HG03103 (cell line): ENCODE results near the gene KRT35.

ENCODE experiments used
- ATAC-seq: cut with Tn5 transposase; IDR thresholded peaks from one replicate; pipeline ENCODE4 v1.9.1; 2021; ENCODE audit warnings: low read depth; ENCODE audit not compliant: unreplicated experiment

The KRT35 gene

GRCh38 chr17:41481036-41481435 lies at the start of gene KRT35:
Gene KRT35 (minus strand): TSS chr17:41481151. CDS start chr17:41481097, 54 bp downstream.
- no peak for ATAC-seq

GRCh38 chr17:41530062-41531048 lies 49.4 kb upstream of the KRT35 start:
- ATAC-seq, result no peak

DNA sequence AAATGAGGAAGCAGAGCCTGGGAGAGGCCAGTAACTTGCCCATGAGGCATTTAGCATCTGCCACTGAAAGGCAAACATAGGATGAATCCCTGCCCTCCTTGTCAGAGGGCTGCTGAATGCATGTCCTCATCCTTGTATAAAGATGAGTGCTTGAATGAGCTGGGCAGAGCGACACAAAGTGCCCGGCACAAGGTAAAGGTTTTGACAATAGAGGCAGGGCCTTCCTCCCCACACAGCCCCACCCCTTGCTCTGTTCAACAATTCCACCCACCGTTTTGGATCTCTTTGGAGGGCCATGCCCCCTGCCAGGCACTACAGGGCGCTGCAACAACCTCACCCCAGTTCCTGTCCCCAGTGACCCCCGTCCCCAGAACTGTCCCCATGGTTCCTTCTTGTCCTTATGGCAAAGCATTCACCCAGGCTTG lies 48.6 kb upstream of the KRT35 start:
- no peak for ATAC-seq

- no peak for ATAC-seq
Observed at GRCh38 chr17:41528959-41529353, 48.0 kb upstream of the KRT35 start.

- ATAC-seq, result no peak
Observed at GRCh38 chr17:41527063-41528023, 46.4 kb upstream of the KRT35 start.

GRCh38 chr17:41524261-41524660 lies 43.3 kb upstream of the KRT35 start:
- no peak for ATAC-seq

DNA sequence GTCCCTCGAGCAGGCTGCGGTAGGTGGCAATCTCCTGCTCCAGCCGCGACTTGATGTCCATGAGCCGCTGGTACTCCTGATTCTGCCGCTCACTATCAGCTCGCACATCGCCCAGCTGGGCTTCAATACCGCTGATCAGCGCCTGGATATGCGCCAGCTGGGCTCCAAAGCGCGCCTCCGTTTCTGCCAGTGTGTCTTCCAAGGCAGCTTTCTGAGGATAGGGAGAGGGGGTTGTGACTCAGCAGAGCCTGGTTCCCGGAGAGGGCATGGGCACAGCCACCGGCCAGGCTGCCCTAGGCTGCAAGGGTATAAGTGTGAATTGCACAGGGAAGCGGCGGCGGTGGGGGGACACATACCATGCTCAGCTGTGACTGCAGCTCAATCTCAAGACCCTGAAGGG lies 42.8 kb upstream of the KRT35 start:
- no peak for ATAC-seq

DNA sequence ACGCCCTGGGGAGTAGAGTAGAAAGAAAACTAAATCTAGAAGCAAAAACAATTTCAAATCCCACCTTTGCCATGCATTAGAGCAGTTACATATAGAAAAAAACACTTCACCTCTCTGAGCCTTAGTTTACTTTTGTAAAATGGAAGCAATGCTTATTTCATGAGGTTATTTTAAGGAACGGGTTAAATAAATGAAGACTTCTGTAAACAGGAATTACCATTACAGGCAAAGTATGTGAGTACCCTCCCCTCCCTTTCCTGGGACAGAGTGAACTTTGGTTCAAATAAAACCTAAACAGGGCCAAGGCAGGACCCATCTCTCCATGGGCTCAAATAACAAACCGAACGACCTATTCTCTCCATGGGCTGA lies 42.3 kb upstream of the KRT35 start:
- ATAC-seq, result no peak

GRCh38 chr17:41522301-41523224 lies 41.6 kb upstream of the KRT35 start:
- ATAC-seq, result no peak

GRCh38 chr17:41521574-41522261 lies 40.8 kb upstream of the KRT35 start:
- no peak for ATAC-seq

- ATAC-seq, result no peak
Observed at GRCh38 chr17:41520821-41521521, 40.0 kb upstream of the KRT35 start.

GRCh38 chr17:41519501-41520224 lies 38.7 kb upstream of the KRT35 start:
- no peak for ATAC-seq

DNA sequence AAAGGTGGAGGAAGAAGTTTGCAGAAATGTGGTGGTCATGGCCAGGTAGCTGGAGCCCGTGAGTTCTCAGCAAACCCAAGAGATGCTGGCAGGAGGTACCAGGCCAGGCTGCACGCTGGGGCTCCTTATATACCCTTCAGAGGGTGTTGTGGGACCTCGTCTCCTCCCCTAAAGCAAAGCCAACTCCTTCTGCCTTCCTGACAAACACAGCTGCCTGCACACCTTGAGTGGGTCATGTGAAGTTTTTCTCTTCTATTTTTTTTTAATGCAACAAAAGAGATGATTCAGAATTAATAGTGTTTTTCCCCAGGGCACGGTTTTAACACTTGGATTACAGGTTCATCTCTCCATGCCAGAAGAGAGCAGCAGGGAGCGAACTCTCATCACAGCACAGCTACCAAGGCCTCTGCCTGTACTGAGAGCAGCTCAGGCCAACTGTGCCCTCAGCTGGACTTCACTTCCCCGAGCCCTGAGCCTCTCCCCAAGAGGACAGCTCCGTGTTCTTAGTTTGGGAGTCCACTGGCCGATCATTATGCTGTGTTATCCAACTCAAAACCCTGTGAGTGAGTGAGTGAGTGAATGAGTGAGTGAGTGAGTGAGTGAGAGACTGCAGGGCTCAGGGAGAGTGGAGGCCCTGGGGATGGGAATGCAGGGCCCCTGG lies 38.0 kb upstream of the KRT35 start, which contains the start of gene KRT15:
KRT15 (minus strand) TSS at position 102 of the 661 bp plus-strand sequence; CDS start at position 39, 63 bp downstream.
- no peak for ATAC-seq

DNA sequence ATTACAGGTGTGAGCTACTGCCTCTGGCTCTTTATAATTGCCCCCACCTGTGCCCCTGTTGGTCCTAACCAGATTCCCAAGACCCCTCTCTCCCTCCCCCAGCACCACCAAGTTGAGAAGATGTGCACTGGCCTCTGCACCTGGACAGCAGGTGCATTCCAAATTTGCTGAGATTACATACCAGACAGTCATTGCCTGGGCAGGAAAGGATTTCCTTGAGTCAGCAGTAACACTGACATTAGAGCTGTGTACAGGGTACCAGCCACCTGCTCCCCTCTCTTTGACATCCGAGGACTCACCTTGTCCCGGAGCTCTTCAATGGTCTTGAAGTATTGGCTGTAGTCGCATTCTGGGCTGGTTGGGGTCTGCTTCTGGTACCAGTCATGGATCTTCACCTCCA lies 37.1 kb upstream of the KRT35 start:
- ATAC-seq, result no peak

- ATAC-seq, result no peak
Observed at GRCh38 chr17:41516830-41517283, 35.9 kb upstream of the KRT35 start.

DNA sequence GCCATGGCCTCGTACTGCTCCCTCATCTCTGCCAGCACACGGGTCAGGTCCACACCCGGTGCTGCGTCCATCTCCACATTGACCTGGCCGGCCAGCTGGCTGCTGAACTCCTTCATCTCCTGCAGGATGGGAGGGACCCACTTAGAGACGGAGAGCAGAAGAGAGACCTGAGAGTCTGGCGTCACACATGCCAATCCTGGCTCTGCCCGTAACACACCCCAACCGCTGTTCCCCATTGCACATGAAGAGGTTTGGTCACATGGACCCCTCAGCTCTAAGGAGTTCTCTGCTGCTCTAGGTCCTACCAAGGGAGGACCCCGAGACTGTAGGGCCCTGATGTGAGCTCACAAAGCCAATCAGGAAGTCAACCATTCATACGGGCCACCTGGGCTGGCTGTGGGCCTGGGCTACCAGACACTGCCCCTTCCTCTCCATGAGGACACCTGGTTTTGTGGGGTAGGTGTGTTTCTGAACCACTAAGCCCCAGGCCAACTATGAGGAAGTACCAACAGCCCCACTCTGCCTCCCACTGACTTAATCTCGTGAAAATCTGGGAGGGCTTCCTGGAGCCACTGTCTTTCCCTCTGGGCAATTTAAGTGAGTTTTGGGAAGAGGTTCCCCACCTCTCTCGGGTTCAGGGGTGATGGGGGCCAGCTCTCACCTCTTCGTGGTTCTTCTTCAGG lies 35.3 kb upstream of the KRT35 start:
- no peak for ATAC-seq

GRCh38 chr17:41513168-41513547 lies 32.2 kb upstream of the KRT35 start:
- no peak for ATAC-seq
